GM19240 (cell line): ENCODE results near the gene SETD2.
"Not testable (repeated sequence)": the region's sequence is repeated elsewhere in the genome, so short reads cannot be mapped to it uniquely, and the experiment has no call there.

Source experiments
- DNase-seq: peaks from one replicate; pipeline ENCODE4 v3.0.0; 2011; ENCODE audit warnings: low spot score; ENCODE audit not compliant: insufficient read length

The SETD2 gene

GRCh38 chr3:47036145-47036544 lies 127.8 kb downstream of the SETD2 start:
- DNase-seq, result no peak

- DNase-seq, result no peak
These were observed 128.3 kb downstream of the SETD2 start for GRCh38 chr3:47035645-47036044.

GRCh38 chr3:47034868-47035489 lies 128.9 kb downstream of the SETD2 start:
- no peak for DNase-seq

GRCh38 chr3:47031041-47031440 lies 132.9 kb downstream of the SETD2 start:
- DNase-seq, result not testable (repeated sequence)

GRCh38 chr3:47028667-47029066 lies 135.2 kb downstream of the SETD2 start:
- no peak for DNase-seq

- no peak for DNase-seq
These were observed 135.8 kb downstream of the SETD2 start for GRCh38 chr3:47028146-47028545.

GRCh38 chr3:47026432-47026831 lies 137.5 kb downstream of the SETD2 start:
- not testable (repeated sequence) for DNase-seq

GRCh38 chr3:47024932-47025331 lies 139.0 kb downstream of the SETD2 start:
- no peak for DNase-seq

GRCh38 chr3:47022641-47023071 lies 141.3 kb downstream of the SETD2 start:
- no peak for DNase-seq

- no peak for DNase-seq
These were observed 143.6 kb downstream of the SETD2 start for GRCh38 chr3:47020311-47020710.

- DNase-seq, result no peak
These were observed 144.7 kb downstream of the SETD2 start for GRCh38 chr3:47019201-47019600.

GRCh38 chr3:47018269-47018611 lies 145.7 kb downstream of the SETD2 start:
- DNase-seq, result no peak

- no peak for DNase-seq
These were observed 146.2 kb downstream of the SETD2 start for GRCh38 chr3:47017504-47018268.

- no peak for DNase-seq
These were observed 146.9 kb downstream of the SETD2 start for GRCh38 chr3:47016934-47017435.

GRCh38 chr3:47016086-47016933 lies 147.6 kb downstream of the SETD2 start:
- DNase-seq, result no peak

GRCh38 chr3:47015151-47015550 lies 148.8 kb downstream of the SETD2 start:
- no peak for DNase-seq

- no peak for DNase-seq
These were observed 149.9 kb downstream of the SETD2 start for GRCh38 chr3:47014036-47014435.

GRCh38 chr3:47013231-47013630 lies 150.7 kb downstream of the SETD2 start:
- DNase-seq, result no peak

- no peak for DNase-seq
These were observed 151.3 kb downstream of the SETD2 start for GRCh38 chr3:47012342-47013230.

- DNase-seq, result no peak
These were observed 152.5 kb downstream of the SETD2 start for GRCh38 chr3:47011371-47011770.

GRCh38 chr3:47010910-47011309 lies 153.0 kb downstream of the SETD2 start:
- DNase-seq, result no peak
